GM12874 (cell line): ENCODE results near the gene MIS12.
A peak's percentile ranks its signal among the peaks of the same experiment; 100 is the strongest.

Experiments
- CTCF ChIP-seq: IDR thresholded peaks from 2 replicates; pipeline ENCODE4 v1.5.1; 2011; ENCODE audit warnings: low read depth, mild to moderate bottlenecking, control low read depth, low read length, moderate library complexity; ENCODE audit not compliant: insufficient read depth

Gene MIS12

GRCh38 chr17:5486206-5487124 is at the start of gene MIS12:
Gene MIS12 (plus strand): TSS chr17:5486566. CDS start chr17:5488863, 2,297 bp downstream.
- no peak for TF ChIP-seq CTCF

GRCh38 chr17:5437721-5438317 is 48.5 kb upstream of the MIS12 start:
- TF ChIP-seq CTCF, result no peak

GRCh38 chr17:5438716-5439445 is 47.5 kb upstream of the MIS12 start, which contains the start of gene C1QBP:
Gene C1QBP (minus strand): TSS chr17:5439155. CDS start chr17:5439073, 82 bp downstream.
- TF ChIP-seq CTCF, result peak; percentile 98

- no peak for TF ChIP-seq CTCF
Measured at GRCh38 chr17:5439446-5439764, 47.0 kb upstream of the MIS12 start.

- TF ChIP-seq CTCF, result no peak
Measured at GRCh38 chr17:5443728-5444127, 42.6 kb upstream of the MIS12 start.

GRCh38 chr17:5444209-5444608 is 42.2 kb upstream of the MIS12 start:
- no peak for TF ChIP-seq CTCF

- no peak for TF ChIP-seq CTCF
Measured at GRCh38 chr17:5446786-5447185, 39.6 kb upstream of the MIS12 start.
